NCI-H82 (cell line): ENCODE results near the gene C6orf120.

Experiments used
- DNase-seq: peaks from one replicate; lab custom pipeline; 2025; lab: John Stamatoyannopoulos, UW

C6orf120 gene

DNA sequence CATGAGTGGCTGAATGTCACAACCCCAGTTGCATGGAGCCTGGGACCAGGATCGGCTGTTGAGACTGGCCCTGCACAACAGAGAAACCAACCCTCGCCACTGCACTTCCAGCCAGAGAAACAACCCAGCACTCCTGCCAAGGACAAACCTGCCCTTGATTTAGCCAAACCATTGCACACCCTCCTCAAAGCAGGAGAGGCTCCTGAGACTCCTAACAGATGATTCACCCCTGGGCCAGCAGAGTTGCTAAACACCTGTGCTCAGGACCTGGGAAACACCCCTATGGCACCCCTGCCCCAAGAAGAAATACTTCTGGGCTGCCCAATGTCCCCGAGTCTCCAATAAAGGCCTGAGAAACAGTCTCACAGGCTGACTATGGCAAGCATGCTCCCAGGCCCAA is 17.9 kb upstream of the C6orf120 start:
- DNase-seq, result no peak

DNA sequence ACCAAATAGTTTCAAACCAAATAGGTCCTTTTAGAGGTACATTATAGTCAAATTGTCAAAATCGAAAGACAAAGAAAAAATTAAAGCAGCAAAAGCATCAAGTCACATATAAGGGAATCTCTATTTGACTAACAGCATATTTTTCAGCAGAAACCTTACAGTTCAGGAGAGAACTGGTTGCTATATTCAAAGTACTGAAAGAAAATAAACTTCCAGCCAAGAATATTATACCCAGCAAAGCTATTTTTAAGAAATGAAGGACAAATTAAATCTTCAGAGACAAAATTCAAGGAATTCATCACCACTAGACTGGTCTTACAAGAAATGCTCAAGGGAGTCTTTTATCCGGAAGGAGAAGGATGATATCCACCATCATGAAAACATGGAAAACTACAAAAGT is 16.1 kb upstream of the C6orf120 start:
- no peak for DNase-seq

DNA sequence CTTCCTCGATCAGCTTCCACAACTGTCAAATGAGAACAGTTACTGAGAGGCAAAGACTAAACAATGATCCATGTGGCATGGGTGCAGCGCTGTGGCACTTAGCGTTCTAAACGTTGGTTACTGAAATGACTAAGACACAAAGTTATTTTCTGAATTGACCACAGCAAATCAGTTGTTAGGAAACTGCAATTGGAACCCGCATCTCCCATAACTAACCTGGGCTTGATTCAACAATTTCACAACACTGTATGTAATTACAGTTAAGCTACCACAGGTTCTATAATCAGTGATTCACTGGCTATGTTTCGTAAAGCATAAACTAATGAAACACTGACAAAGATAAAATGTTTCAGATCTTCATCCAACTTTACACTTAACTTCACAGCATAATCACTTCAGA is 12.6 kb upstream of the C6orf120 start:
- no peak for DNase-seq

DNA sequence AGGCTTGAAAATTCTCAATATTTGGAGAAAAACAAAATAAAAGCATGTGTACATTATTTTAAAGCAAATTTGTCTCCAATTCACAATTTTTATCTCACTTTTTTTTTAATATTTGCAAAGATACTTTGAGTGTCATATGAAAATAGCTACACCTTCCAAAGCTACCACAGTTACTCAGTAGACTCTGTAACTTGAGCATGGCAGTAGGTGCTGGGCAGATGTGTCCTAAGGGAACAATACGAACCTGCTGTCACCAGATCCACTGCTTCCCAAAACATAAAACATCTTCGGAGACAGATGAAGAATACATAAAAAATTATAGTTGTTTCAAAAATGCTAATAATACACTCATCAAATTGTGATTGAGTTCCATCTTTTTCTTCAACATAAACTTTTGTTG is 10.7 kb upstream of the C6orf120 start:
- DNase-seq, result no peak

DNA sequence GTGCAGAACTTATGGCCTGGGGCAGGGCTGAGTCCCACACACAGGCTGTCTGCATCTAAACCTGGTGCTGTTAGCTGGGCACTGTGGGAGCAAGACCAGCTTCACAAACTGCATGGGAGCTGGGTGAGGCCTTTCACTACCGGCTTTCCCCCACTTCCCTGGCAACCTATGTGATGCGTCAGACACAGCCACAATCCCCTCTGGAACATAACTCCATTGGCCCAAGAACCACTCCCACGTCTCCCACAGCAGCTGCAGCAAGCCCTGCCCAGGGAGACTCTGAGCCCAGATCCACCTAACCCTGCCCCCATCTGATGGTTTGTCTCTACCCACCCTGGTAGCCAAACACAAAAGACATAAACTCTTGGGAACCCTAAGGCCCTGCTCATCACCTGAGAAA is 9.4 kb upstream of the C6orf120 start:
- no peak for DNase-seq

DNA sequence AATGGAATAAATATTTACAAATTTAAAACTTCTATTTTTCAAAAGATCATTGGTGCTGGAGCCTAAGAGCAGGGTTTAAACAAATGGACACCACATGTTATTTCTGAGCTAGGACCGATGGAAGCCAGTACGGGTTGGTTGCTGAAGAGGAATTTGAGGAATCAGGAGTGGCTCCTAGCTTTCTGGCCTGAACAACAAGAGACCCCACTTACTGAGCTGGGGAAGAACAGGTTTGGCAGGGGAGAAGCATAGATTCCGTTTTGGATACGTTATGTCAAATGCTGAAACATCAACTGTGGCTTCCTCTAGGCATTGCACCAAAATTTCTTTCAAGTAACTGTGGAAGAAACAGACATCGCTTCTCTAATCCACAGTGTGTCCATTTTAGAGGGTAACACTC is 6.8 kb upstream of the C6orf120 start:
- no peak for DNase-seq

DNA sequence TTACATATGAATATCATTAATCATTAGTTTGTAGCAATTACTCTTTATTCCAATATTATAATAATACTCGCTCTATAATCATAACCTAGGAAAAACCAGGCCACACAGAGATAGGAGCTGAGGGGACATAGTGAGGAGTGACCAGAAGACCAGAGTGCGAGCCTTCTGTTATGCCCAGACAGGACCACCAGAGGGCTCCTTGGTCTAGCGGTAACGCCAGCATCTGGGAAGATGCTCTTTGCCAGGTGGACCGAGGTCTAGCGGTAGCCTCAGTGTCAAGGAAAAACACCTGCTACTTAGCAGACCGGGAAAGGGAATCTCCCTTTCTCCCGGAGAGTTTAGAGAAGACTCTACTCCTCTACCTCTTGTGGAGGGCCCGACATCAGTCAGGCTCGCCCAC is 4.8 kb upstream of the C6orf120 start:
- DNase-seq, result peak; percentile 24

DNA sequence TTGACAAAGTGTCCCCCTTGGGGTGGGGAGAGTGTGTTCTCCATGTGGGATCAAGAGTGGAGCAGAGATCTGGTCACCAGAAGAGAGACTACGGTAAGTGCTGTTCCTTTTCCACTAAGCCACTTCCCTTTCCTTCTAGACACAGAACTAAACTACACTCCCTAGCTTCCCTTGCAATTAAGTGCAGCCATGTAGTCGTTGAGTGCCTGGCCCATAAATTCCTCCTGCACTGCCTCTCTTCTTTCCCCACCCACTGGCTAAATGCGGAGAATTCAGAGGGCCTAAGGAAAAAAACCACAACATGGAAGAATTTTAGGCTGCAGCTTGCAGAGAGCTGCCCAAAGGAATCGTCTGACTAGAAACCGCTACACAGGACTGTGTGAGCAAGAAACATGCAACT is 1.6 kb upstream of the C6orf120 start:
- no peak for DNase-seq

DNA sequence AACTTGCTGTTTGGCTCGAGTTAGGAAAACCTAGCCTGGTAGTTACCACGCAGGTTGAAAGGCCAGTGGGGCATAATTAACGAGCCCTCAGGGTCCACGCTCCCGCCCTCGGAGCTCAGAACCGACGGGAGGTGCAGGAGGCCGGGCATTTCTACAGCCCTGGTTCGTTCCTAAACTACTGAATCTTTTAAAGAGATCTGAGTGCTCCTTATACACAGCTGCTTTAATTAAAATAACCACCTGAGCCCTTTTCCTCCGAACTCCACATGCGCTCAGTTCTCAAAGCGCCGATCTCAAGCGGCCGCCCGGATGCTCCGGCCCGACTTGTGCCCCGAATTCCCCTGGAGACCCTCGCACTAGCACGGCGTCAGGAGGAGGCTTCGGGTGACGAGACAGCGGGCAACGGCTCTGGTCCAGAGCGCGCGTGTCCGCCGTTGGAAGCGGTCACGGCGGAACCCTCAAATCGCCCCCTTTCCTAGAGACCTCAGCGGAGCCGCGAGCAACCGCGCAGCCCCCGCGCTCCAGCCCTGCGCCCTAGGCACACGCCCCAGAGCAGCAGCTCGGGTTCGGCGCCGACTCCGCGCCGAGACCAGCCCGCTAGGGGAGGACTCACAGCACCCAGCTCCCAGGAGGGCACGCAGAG is 494 bp upstream of the C6orf120 start:
- peak; percentile 56 for DNase-seq

DNA sequence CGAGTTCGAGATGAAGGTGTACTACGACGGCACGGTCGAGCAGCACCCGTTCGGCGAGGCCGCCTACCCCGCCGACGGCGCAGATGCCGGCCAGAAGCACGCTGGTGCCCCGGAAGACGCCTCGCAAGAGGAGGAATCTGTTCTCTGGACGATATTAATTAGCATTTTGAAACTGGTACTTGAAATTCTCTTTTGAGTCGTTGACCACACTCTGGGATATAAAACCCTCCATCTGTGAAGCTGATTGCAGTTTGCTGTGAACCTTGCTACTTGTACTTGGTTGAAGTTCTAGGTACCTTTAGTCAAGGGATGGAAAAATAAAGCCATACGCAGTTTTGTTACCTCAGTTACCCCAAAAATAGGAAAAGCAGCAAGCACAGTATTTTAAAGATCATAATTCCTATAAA is 917 bp downstream of the C6orf120 start:
- DNase-seq, result no peak

DNA sequence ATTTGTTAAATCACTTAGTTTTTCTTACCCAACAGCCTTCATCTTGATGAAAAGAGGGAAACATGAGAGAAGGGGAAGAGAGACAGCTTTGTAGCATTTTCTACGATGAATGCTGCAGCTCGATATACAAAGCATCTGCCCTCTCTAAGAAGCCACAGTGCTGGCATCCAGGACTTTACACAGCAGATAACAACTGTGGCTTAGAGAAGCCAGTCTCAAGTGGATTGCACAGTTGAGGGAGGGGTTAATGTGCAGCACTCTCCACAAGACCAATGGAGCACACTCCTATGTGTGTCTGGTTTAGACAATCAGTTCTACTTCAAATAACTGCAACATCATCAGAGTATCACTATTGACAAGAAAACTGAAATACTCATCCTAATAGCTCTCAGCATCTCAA is 5.8 kb downstream of the C6orf120 start:
- DNase-seq, result peak; percentile 45

DNA sequence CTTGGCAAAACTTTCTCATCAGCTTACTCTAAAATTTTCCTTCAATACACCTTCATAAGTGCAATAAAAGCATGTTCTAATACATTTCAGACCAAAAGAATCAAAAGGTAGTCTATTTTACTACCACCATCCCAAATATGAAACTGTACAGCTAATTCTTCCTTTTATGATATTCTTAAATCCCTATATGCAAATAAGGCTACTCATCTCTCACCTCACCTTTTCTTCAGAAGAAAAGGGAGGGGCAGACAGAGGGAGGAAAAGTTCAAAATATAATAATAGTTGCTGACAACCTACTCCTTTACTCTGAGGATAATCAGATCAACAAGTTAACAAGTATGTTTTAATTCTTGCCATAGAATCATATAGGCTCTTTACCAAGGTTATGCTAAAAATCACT is 7.4 kb downstream of the C6orf120 start:
- DNase-seq, result no peak

DNA sequence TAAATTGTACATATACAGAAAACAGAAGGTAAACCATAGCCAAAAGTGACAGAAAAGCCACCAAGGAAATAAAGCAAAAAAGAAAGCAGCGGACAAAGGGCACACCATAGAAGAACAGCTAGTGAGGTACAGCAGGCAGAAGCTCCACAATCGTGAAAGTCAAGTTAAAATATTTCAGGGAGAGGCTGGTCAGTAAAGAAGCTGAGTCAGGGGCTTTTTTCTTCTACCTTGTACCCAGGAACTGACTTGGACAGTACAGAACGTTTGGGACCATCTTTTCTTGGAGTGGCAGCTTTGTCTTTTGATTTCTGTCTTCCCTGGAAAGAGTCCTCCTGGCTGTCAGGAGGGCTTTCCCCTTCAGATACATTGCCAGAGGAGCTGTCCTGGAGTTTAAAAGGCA is 8.1 kb downstream of the C6orf120 start:
- DNase-seq, result no peak

DNA sequence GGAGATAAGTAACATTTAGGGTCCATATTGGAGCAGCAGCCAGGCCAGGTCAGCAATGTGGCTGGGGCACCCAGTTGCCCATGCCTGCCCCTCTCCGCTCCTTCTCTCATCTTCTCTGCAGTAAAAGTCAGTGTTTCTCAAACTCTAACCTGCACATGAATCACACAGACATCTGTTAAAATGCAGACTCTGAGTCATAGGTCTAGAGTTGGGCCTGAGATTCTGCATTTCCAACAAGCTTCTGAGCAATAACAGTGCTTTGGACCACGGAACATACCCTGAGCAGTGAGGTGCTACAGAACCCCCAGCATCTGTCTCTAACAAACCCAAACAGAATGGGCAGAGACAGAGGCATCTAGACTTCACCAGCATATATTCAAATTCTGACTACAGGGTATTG is 12.3 kb downstream of the C6orf120 start:
- no peak for DNase-seq

DNA sequence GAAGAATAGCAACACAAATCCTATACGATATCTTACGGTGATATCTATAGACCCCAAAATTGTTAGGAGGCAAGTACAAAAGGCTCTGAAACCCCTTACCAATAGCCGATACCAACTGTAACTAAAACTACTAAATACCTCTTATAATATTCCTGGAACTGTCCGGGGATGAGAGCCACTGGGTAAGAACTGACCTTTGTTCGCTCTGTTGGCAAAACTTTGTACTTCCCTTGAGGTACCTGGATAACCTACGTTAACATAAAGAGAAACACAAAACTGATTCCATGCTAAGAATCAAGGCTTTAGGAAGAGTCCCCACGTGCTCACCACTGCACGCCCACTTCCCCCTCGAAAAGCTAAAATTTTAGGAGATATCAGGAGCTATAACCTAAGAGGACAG is 12.7 kb downstream of the C6orf120 start:
- no peak for DNase-seq

DNA sequence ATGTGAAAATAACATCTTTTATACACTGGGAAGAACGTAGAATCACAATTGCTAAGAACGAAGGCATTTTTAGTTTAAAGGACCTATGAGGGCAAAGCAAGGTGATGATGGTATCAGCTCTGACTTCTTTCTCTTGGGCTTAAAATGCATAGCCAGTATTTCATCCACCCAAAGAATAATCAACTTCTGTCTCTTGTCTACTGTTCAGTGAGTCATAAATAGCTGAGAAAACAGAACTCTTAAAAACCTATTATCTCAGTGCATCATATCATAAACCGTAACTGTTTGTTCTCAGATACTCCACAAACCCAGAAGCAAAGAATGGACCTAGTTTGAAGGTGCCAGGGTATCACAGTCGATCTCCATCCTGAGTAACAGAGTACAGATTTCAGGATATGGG is 17.2 kb downstream of the C6orf120 start:
- DNase-seq, result no peak

DNA sequence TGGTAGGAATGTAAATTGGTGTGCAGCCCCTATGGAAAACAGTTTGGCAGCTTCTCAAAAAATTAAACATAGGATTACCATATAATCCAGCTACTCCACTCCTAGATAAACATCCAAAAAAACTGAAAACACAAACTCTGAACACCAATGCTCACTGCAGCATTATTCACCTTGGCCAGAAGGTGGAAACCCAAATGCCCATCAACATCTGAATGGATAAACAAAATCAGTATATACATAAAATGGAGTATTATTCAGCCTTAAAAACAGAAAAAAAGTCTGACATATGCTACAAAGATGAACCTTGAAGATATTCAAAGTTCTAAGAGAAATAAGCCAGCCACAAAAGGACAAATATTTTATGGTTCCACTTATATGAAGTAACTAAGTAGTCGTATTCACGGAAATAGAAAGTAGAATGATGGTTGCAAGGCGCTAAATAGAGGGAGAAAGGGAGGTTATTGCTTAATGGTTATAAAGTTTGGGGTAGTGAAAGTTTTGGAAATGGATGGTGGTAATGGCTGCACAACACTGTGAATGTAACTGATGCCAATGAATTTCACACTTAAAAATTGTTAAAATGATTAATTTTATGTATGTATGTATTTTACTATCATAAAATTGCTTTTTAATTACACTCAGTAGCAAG is 18.4 kb downstream of the C6orf120 start:
- DNase-seq, result no peak

DNA sequence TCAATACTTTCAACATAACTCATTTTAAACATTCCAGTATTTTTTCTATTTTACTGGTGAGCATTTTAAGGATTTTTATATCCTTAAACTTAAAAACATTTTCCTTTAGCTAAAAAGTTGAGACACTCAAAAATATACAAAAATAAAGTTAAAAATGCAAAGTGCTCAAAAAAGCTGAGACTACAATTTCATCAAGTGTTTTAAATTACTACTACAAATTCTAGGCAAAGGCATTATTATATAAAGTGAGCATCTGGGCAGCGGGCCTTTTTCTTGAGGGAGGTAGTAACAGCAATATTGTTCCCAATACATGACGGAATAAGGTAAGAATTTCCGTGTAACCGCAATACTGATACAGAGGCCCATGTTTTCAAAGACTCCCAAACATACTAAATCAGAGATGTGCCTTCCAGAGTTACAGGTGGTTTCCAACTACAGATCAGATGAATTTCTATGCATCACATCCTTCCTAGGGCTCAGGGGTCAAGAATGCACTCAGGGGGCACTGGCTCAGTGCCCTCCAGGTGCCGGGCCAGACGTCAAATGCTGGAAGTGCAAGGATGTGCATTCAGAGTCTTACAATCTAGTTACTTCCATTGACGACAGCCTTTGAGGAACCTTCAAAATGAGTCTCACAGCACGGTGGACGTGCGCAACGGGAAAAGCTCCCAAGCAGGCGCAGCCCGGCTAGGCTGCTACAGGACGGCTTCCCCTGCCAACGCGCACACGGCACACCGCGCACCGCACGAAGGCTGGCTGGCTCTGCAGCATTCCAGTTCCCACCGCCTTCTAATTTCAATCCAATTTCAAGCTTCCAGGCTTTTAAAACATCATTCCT is 20.7 kb downstream of the C6orf120 start:
- DNase-seq, result peak; percentile 54

DNA sequence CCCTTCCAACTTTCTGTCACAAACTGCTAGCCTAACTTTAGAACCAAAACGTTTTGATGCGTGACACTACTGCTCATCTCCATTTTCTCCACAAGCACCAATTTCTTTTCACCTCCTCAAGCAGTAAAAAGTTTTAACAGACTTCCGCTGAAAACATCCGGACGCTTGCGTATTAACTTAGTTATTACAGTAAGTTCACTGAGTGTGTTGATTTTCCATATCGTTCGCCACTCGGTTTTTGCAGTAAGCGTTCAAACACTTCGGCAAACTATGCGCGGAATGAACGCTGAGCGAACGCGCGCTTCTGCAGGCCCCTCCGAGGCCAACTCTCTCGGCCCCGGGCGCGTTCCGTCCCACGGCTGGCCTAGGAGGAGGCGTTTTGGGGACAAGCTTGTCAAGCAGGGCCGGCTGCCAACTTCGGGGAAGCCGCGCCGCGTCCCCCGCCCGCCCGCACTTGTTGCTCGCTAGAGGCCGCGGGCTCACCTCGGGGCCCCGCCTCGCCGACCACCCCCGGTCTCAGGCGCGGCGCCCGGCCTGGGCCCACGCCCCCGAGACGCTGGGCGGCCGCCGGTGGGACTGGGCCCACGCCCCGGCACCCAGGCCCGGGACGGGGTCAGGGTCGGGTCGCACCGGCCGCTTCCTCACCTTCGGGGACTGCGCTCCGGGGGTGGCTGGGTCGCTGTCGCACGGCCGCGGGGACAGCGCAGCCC is 21.4 kb downstream of the C6orf120 start:
- DNase-seq, result peak; percentile 62

DNA sequence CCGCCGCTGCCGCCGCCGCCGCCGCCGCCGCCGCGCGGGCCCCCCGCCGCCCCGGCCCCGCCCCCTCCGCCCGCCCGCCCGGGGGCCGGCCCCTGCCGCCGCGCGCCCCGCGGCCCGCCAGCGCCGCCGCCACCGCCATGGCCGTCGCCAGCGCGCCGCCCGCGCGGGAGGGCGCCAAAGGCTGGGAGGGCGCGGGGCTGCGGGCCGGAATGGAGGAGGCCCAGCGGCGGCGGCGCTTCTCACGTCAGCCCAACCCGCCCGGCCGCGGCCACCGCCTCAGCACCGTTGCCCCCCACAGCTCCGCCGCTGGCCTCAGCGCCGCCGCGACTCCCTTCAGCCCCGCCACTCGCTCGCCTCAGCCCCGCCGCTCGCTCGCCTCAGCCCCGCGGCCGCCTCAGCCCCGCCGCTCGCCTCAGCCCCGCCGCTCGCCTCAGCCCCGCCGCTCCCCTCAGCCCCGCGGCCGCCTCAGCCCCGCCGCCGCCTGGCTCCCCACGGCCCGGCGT is 22.1 kb downstream of the C6orf120 start:
- DNase-seq, result no peak

DNA sequence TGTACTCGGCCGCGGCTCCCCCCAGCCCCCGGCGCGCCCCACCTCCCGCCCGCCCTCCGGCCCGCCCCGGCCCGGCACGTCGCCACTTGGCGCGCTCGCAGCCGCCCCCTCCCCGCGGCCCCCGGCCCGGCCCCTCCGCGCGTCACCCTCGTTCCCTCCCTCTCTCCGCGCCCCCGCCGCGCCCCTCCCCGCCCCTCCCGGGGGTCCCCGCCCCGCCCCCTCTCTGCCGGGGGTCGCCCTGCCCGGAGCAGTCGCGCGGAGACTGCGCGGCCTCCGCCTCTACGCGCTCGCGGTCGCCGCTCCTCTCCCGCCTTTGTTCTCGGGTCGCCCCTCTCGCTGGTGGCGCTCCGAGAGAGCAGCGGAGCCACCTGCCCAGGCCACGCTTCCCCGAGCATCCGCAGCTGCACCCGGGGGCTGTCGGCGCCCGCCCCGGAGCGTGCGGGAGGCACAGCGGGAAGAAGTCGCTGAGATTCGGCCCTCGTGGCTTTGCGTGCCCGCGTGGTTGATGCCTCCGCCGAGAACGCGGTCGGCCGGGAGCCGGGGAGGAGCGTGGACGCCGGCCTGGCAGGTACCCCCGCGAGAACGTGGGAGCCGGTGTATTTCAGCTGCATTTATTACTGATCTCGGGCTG is 22.7 kb downstream of the C6orf120 start, which contains the start of gene PHF10:
TSS of gene PHF10 (minus strand) at position 7 of the 631 bp plus-strand sequence. CDS start 569 bp downstream, outside the sequence.
- DNase-seq, result peak; percentile 88
